SK-N-SH treated with all-trans-retinoic acid at 6 μM for 48 hours (cell line): ENCODE data around the gene VMAC.

Source experiments
- GLIS3 ChIP-seq: fragments of 250-450 bp; sonication (Bioruptor Pico); IDR thresholded peaks from 2 replicates; pipeline ENCODE4 v1.5.0; 2020; ENCODE audit warnings: mild to moderate bottlenecking, moderate library complexity
- PPARA ChIP-seq: fragments of 250-450 bp; sonication (Bioruptor Pico); IDR thresholded peaks from 2 replicates; pipeline ENCODE4 v1.5.0; 2020; ENCODE audit warnings: mild to moderate bottlenecking, borderline replicate concordance
- RARB ChIP-seq: fragments of 250-450 bp; sonication (Bioruptor Pico); IDR thresholded peaks from 2 replicates; pipeline ENCODE4 v1.8.0; 2021; ENCODE audit warnings: mild to moderate bottlenecking, moderate library complexity
- SNAI2 ChIP-seq: fragments of 250-450 bp; sonication (Bioruptor Pico); IDR thresholded peaks from 2 replicates; pipeline ENCODE4 v1.5.0; 2020; ENCODE audit warnings: mild to moderate bottlenecking, moderate library complexity
- TOX ChIP-seq: fragments of 250-450 bp; sonication (Bioruptor Pico); IDR thresholded peaks from 2 replicates; pipeline ENCODE4 v1.8.0; 2021; ENCODE audit warnings: mild to moderate bottlenecking, moderate library complexity, borderline replicate concordance
- TSHZ2 ChIP-seq: fragments of 250-450 bp; sonication (Bioruptor Pico); IDR thresholded peaks from 2 replicates; pipeline ENCODE4 v1.5.0; 2020; ENCODE audit warnings: mild to moderate bottlenecking, moderate library complexity
- ZC3H10 ChIP-seq: fragments of 250-450 bp; sonication (Bioruptor Pico); IDR thresholded peaks from 2 replicates; pipeline ENCODE4 v1.5.1; 2021; ENCODE audit warnings: mild to moderate bottlenecking, moderate library complexity
- ZFP30 ChIP-seq: fragments of 450-650 bp; formaldehyde crosslinking; IDR thresholded peaks from 2 replicates; pipeline ENCODE4 v1.5.0; 2022; ENCODE audit warnings: mild to moderate bottlenecking, moderate library complexity
- ZNF70 ChIP-seq: fragments of 450-650 bp; formaldehyde crosslinking; IDR thresholded peaks from 2 replicates; pipeline ENCODE4 v1.5.0; 2020; ENCODE audit warnings: mild to moderate bottlenecking, moderate library complexity

- TF ChIP-seq SNAI2: no peak
- TF ChIP-seq PPARA (CRISPR knock-in tag): no peak
- TF ChIP-seq RARB (CRISPR knock-in tag): no peak
- TF ChIP-seq TSHZ2 (CRISPR knock-in tag): no peak
- no peak for TF ChIP-seq ZFP30 (CRISPR knock-in tag)
- TF ChIP-seq ZNF70: no peak
- no peak for TF ChIP-seq GLIS3
- TF ChIP-seq ZC3H10: no peak
- no peak for TF ChIP-seq TOX (CRISPR knock-in tag)
Measured at GRCh38 chr19:5917431-5918107, 12.9 kb downstream of the VMAC start.
